AG09319 (cell line): ENCODE measurements around the gene FBXL22.

ENCODE experiments used
- DNase-seq: peaks from one replicate; pipeline ENCODE4 v3.0.0-alpha.2; 2010; ENCODE audit warnings: low read depth; ENCODE audit errors: extremely low read depth
- TF ChIP-seq, protein P1 (sequence below): IDR thresholded peaks from 2 replicates; pipeline ENCODE4 v1.5.1; 2011; ENCODE audit warnings: low read depth, mild to moderate bottlenecking, inconsistent platforms, low read length, moderate library complexity

FBXL22 gene, protein sequence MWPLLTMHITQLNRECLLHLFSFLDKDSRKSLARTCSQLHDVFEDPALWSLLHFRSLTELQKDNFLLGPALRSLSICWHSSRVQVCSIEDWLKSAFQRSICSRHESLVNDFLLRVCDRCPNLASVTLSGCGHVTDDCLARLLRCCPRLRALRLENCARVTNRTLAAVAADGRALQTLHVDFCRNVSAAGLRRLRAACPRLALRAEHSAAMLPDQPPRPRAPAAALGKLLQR

DNA sequence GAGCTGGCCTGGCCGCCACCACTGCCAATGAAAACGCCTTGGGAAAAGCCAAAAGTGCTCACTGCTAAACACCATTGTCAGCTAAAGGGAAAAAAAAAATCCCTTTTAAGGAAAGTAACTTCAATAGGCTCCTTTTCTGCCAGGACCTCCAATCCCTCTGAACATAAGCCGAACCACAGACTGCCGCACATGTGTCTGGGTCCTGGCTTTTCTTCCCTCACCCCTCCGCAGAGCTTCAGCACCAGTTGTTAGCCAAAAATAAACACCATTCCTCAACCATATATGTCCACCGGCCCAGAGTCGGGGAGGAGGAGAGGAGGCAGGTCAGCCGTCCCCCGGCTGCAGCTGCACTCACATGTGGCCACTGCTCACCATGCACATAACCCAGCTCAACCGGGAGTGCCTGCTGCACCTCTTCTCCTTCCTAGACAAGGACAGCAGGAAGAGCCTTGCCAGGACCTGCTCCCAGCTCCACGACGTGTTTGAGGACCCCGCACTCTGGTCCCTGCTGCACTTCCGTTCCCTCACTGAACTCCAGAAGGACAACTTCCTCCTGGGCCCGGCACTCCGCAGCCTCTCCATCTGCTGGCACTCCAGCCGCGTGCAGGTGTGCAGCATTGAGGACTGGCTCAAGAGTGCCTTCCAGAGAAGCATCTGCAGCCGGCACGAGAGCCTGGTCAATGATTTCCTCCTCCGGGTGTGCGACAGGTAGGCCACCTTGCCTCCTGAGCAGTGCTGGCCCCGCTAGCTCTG lies at the start of gene FBXL22:
Gene FBXL22 (plus strand): TSS at position 350 of the 753 bp plus-strand sequence. CDS start 6 bp downstream, at position 356.
- DNase-seq = peak; percentile 37
- TF ChIP-seq, protein P1, sequence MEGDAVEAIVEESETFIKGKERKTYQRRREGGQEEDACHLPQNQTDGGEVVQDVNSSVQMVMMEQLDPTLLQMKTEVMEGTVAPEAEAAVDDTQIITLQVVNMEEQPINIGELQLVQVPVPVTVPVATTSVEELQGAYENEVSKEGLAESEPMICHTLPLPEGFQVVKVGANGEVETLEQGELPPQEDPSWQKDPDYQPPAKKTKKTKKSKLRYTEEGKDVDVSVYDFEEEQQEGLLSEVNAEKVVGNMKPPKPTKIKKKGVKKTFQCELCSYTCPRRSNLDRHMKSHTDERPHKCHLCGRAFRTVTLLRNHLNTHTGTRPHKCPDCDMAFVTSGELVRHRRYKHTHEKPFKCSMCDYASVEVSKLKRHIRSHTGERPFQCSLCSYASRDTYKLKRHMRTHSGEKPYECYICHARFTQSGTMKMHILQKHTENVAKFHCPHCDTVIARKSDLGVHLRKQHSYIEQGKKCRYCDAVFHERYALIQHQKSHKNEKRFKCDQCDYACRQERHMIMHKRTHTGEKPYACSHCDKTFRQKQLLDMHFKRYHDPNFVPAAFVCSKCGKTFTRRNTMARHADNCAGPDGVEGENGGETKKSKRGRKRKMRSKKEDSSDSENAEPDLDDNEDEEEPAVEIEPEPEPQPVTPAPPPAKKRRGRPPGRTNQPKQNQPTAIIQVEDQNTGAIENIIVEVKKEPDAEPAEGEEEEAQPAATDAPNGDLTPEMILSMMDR = no peak

DNA sequence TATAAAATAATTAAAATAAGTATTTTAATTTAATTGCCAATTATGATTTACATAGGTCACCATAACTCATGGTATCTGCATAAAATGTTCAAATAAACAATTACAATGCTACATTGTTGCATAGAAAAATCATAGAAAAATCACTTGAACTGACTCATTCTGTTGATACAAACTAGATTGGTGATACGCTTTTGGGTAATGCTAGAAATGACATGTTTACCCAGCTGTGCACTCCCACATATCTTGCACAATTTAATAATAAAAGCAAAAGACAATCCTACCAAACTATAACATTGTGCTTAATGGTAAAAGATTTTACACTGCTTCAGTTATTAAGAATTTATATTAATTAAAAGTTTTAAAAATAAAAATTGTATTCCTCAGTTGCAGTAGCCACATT lies 45.8 kb upstream of the FBXL22 start:
- TF ChIP-seq, protein P1 = no peak
- no peak for DNase-seq

DNA sequence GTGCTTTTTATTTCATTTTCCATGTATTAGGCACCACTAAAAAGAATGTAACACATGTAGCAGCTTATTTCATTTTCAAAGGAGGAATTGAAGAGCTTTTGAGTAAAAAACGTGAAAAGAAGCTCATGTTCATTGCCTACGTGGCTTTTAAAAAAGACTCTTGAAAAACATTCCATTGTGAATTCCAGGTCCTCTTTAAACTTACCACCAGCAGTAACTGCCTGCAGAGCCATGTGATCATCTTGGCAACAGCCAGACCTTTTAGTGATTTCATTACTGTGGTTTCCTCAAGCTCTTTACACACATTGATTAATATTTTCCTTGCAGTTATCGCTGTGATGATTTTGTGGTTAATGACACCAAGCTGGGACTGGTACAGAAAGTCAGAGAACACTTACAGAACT lies 43.8 kb upstream of the FBXL22 start:
- TF ChIP-seq, protein P1 = no peak
- DNase-seq = peak; percentile 65

DNA sequence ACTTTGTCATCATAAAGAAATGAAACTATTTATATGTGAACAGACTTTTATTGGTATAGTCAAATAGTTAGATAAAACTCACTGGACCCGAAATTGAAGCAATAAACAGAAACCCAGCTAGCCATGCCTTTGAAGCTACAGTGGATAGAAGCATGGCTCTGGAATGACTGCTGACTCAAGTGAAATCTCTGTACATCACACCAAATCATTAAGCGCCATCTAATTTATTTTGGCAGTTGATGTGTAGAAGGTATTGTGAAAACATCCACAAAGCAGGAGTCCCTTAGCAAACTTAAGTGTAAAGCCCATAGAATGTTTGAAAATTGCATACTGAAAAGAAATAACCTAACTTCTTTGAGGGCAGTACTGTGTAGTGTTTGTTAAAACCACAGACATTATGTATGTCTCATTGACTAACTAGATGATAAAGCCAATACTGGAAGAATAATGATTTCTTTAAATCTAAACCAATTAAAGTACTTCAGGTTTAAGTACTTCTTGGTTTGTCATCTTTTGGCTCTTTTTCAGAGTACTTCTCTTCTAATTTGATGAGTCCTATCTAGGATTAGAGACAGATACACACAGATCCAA lies 42.8 kb upstream of the FBXL22 start:
- DNase-seq = no peak
- TF ChIP-seq, protein P1 = no peak

DNA sequence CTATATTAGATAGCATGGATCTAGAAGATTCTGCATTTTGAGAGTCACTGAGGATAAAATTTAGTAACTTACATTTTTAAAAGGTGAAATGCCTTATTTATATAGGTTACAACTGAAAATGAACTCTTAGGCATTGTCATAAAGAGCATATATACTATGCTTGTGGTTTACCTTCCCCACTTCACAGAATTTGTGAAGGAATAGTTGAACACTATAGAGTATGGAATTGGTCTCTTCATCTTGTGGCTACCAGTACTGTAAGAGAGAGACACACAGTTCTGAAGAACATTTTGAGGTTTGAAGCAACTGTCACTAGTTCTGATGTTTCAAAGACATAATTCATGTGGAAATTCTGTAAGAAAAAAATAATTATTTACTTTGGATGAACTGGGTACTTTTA lies 41.7 kb upstream of the FBXL22 start:
- DNase-seq = no peak
- TF ChIP-seq, protein P1 = no peak

DNA sequence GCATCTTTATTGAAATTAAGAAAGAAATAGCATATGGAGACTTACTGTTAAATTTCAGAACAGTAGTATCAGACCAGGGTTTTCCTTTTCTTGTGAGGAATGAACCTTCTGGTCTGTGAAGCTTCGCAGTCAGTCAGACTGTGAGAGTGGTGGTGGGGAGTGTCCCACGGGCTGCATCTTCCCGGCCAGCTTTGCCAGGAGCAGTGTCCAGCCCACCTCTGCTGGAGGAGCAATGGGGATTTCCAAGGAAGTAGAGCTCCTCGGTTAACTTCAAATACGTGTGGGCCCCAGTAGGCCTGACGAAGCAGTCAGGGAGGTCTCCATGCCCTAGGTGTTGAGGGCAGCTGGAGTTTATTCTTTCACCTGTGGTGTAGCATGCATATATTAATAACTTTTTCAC lies 40.9 kb upstream of the FBXL22 start:
- no peak for DNase-seq
- TF ChIP-seq, protein P1 = no peak

DNA sequence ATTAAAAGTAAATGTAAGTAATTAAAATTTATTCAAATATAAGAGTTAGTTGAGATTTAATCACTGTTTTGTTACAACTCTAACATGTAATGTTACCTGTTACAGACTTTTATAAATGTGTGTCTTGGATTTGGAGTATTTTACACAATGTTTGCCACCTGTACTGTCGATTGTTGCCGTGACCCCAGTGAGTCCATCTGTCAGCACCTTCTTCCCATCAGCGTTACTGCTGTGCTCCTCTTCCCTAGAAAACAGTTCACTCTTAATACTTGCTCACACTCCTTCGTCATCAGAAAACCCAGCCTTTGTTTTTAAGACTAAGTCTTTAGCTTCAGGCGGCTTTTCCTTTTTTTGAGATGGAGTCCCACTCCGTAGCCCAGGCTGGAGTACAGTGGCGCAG lies 40.5 kb upstream of the FBXL22 start:
- no peak for DNase-seq
- TF ChIP-seq, protein P1 = no peak
